GM23248 (cell line): ENCODE results near the gene PAFAH1B1. TPM values are rescaled to one million over a fixed set of nuclear protein-coding genes. Genes with fewer than 3 reads are reported as not detected.

Source experiments
- DNase-seq: peaks from one replicate; pipeline ENCODE4 v3.0.0-alpha.2; 2015
- H2AFZ ChIP-seq: fragments of 200-600 bp; sonication (generic); 2 replicates; pipeline ENCODE4 v1.6.1; 2016; ENCODE audit warnings: antibody characterized with exemption
- H3F3A ChIP-seq: fragments of 200-600 bp; sonication (generic); 2 replicates; pipeline ENCODE4 v1.6.1; 2016; ENCODE audit warnings: mild to moderate bottlenecking, antibody characterized with exemption, mixed run types; ENCODE audit not compliant: insufficient read depth
- H3K27ac ChIP-seq: fragments of 200-600 bp; sonication (generic); 2 replicates; pipeline ENCODE4 v1.5.1; 2016; ENCODE audit warnings: mild to moderate bottlenecking
- H3K27me3 ChIP-seq: fragments of 200-600 bp; sonication (generic); replicated peaks from 2 replicates; pipeline ENCODE4 v1.6.1; 2016; ENCODE audit warnings: mild to moderate bottlenecking; ENCODE audit not compliant: insufficient read depth
- H3K36me3 ChIP-seq: fragments of 200-600 bp; sonication (generic); 2 replicates; pipeline ENCODE4 v1.6.1; 2016; ENCODE audit warnings: low read depth, mild to moderate bottlenecking
- H3K4me1 ChIP-seq: fragments of 200-600 bp; sonication (generic); 2 replicates; pipeline ENCODE4 v1.6.1; 2016; ENCODE audit warnings: mild to moderate bottlenecking; ENCODE audit not compliant: insufficient read depth
- H3K4me2 ChIP-seq: fragments of 200-600 bp; sonication (generic); one replicate; pipeline ENCODE4 v1.6.1; 2016; ENCODE audit warnings: mild to moderate bottlenecking; ENCODE audit not compliant: unreplicated experiment
- H3K4me3 ChIP-seq: fragments of 200-600 bp; sonication (generic); 2 replicates; pipeline ENCODE4 v1.5.1; 2016; ENCODE audit warnings: mild to moderate bottlenecking
- H3K79me2 ChIP-seq: fragments of 200-600 bp; sonication (generic); 2 replicates; pipeline ENCODE4 v1.6.1; 2016; ENCODE audit warnings: mild to moderate bottlenecking; ENCODE audit not compliant: insufficient read depth
- H3K9ac ChIP-seq: fragments of 200-600 bp; sonication (generic); 2 replicates; pipeline ENCODE4 v1.6.1; 2016; ENCODE audit warnings: mild to moderate bottlenecking
- H3K9me2 ChIP-seq: fragments of 200-600 bp; sonication (generic); 2 replicates; pipeline ENCODE4 v1.6.1; 2016; ENCODE audit warnings: mixed run types, mild to moderate bottlenecking, moderate library complexity; ENCODE audit not compliant: insufficient read depth
- H3K9me3 ChIP-seq: fragments of 200-600 bp; sonication (generic); one replicate; pipeline ENCODE4 v1.6.1; 2017; ENCODE audit warnings: low read depth
- H4K20me1 ChIP-seq: fragments of 200-600 bp; sonication (generic); 2 replicates; pipeline ENCODE4 v1.6.0; 2016; ENCODE audit not compliant: insufficient read depth
- EZH2 ChIP-seq: fragments of 200-600 bp; sonication (generic); IDR thresholded peaks from 2 replicates; pipeline ENCODE4 v1.6.1; 2018; ENCODE audit warnings: antibody characterized with exemption, mild to moderate bottlenecking; ENCODE audit not compliant: insufficient read depth, poor library complexity, severe bottlenecking
- EZH2phosphoT487 ChIP-seq: fragments of 200-600 bp; sonication (generic); IDR thresholded peaks from 2 replicates; pipeline ENCODE4 v1.6.1; 2018; ENCODE audit warnings: antibody characterized with exemption, moderate library complexity, mild to moderate bottlenecking, low read depth; ENCODE audit not compliant: insufficient read depth
- WGBS, 2 experiments: methylation state at CpG; one replicate each; pipeline ENCODE4 v1.1.6; 2015 to 2017; ENCODE audit warnings: low lambda C conversion rate in 2 of 2, low coverage in 1 of 2; ENCODE audit errors: missing lambda C conversion rate in 2 of 2; 5-methylcytosine and 5-hydroxymethylcytosine counted together
- in situ Hi-C: fragments of 300-500 bp; cut with MboI; formaldehyde crosslinking; loops from 2 replicates; pipeline ENCODE4 v1.15.0; 2020
- polyA plus RNA-seq: library from polyadenylated mRNA; unstranded; fragments of >200 nt; fragmentation: Nextera tagmentation; extraction: Ambion mirVana; gene quantifications from 2 replicates; pipeline ENCODE4 v1.2.1, GENCODE V29; 2016
- total RNA-seq: library from RNA; depleted of rRNA; stranded (reverse); fragments of >200 nt; shearing (Covaris generic); gene quantifications from 2 replicates; pipeline ENCODE4 v1.2.3, GENCODE V29; 2014

The PAFAH1B1 gene
- total and polyA plus RNA-seq, 2 experiments from 2014 or later = 32.5 to 88.7 TPM

GRCh38 chr17:2718150-2718938 lies 124.9 kb downstream of the PAFAH1B1 start:
- Histone ChIP-seq H3K4me1 (no peaks in the 10 kb centered on the region), H2AFZ (no peak overlapping the region), H3F3A (no peaks in the 10 kb centered on the region), H3K4me3 (no peak overlapping the region), H3K27me3 (peaks cover 4% of the 10 kb centered on the region; the same call in 1 of the 2 replicates), H3K9me3 (no peaks in the 10 kb centered on the region), H3K9me2 (no peaks in the 10 kb centered on the region), H3K4me2 (no peak overlapping the region), H3K27ac (no peak overlapping the region), H3K36me3 (no peaks in the 10 kb centered on the region), H3K9ac (no peak overlapping the region), H4K20me1 (no peaks in the 10 kb centered on the region), H3K79me2 (no peaks in the 10 kb centered on the region)
- TF ChIP-seq EZH2 (no peak), EZH2phosphoT487 (no peak)
- in situ Hi-C loops = no loop called here
- 79 to 80% methylated on average over 13 of the region's 13 CpGs for WGBS, 2 experiments
- no peak for DNase-seq

- in situ Hi-C loops = no loop called here
- H4K20me1 ChIP-seq = no peaks in the 10 kb centered on the region
Observed at GRCh38 chr17:2719861-2720260, 126.4 kb downstream of the PAFAH1B1 start.

GRCh38 chr17:2721603-2722002 lies 128.1 kb downstream of the PAFAH1B1 start:
- H3K79me2 ChIP-seq = no peaks in the 10 kb centered on the region
- in situ Hi-C loops = no loop called here
- WGBS, 2 experiments = 68 to 84% methylated on average over 3 to 4 of the region's 4 CpGs
- no peaks in the 10 kb centered on the region for H3K4me1 ChIP-seq
- DNase-seq = no peak
- H3F3A ChIP-seq = no peaks in the 10 kb centered on the region
- no peak overlapping the region for H3K9ac ChIP-seq
- no peak overlapping the region for H2AFZ ChIP-seq
- H3K9me3 ChIP-seq = no peaks in the 10 kb centered on the region
- H3K4me2 ChIP-seq = no peak overlapping the region
- H4K20me1 ChIP-seq = no peaks in the 10 kb centered on the region
- peaks cover 11% of the 10 kb centered on the region for H3K27me3 ChIP-seq
- no peaks in the 10 kb centered on the region for H3K36me3 ChIP-seq
- TF ChIP-seq EZH2 (no peak), EZH2phosphoT487 (no peak)
- H3K27ac ChIP-seq = no peak overlapping the region
- H3K9me2 ChIP-seq = no peaks in the 10 kb centered on the region
- H3K4me3 ChIP-seq = no peak overlapping the region

More at GRCh38 chr17:2719861-2720260, 126.4 kb downstream of the PAFAH1B1 start:
- WGBS, 2 experiments = 51 to 52% methylated on average over 4 of the region's 4 CpGs
- H3K9me2 ChIP-seq = no peaks in the 10 kb centered on the region
- H3F3A ChIP-seq = no peaks in the 10 kb centered on the region
- no peaks in the 10 kb centered on the region for H3K9me3 ChIP-seq
- H3K27me3 ChIP-seq = peaks cover 6% of the 10 kb centered on the region; the same call in 1 of the 2 replicates
- no peak overlapping the region for H2AFZ ChIP-seq
- H3K4me3 ChIP-seq = no peak overlapping the region
- no peak for DNase-seq
- TF ChIP-seq EZH2 (no peak), EZH2phosphoT487 (no peak)
- H3K4me1 ChIP-seq = no peaks in the 10 kb centered on the region
- no peak overlapping the region for H3K27ac ChIP-seq
- H3K4me2 ChIP-seq = no peak overlapping the region
- H3K36me3 ChIP-seq = no peaks in the 10 kb centered on the region
- no peak overlapping the region for H3K9ac ChIP-seq
- H3K79me2 ChIP-seq = no peaks in the 10 kb centered on the region

- Histone ChIP-seq H2AFZ (no peak overlapping the region), H3K79me2 (no peaks in the 10 kb centered on the region), H3F3A (no peaks in the 10 kb centered on the region), H3K27me3 (peaks cover 11% of the 10 kb centered on the region), H3K4me3 (no peak overlapping the region), H3K9me2 (no peaks in the 10 kb centered on the region), H3K36me3 (no peaks in the 10 kb centered on the region), H3K9ac (no peak overlapping the region), H3K27ac (no peak overlapping the region), H3K4me2 (no peak overlapping the region), H4K20me1 (no peaks in the 10 kb centered on the region), H3K4me1 (no peaks in the 10 kb centered on the region), H3K9me3 (no peaks in the 10 kb centered on the region)
- TF ChIP-seq EZH2 (no peak), EZH2phosphoT487 (no peak)
- in situ Hi-C loops = no loop called here
- no peak for DNase-seq
- WGBS, 2 experiments = 52 to 60% methylated on average over 10 of the region's 10 CpGs
Observed at GRCh38 chr17:2722611-2723010, 129.2 kb downstream of the PAFAH1B1 start.
